OCI-LY3 (cell line): ENCODE data around the gene CCDC178.

ENCODE experiments used
- H2AFZ ChIP-seq: fragments of 200-600, 300-600 bp; shearing (Covaris generic); 2 replicates; pipeline ENCODE4 v1.6.0; 2014; ENCODE audit warnings: antibody characterized with exemption, low read depth, low read length
- H3K27ac ChIP-seq: fragments of 200-600, 300-600 bp; sonication (generic); 2 replicates; pipeline ENCODE4 v1.5.1; 2014; ENCODE audit warnings: mild to moderate bottlenecking, low read length, moderate library complexity, mixed read lengths
- H3K27me3 ChIP-seq: fragments of 200-600, 300-600 bp; sonication (generic); 2 replicates; pipeline ENCODE4 v1.6.1; 2014; ENCODE audit warnings: low read depth, low read length, mixed read lengths
- H3K36me3 ChIP-seq: fragments of 200-600, 300-600 bp; sonication (generic); replicated peaks from 2 replicates; pipeline ENCODE3; 2014; ENCODE audit warnings: low read depth, low read length, mixed read lengths
- H3K4me1 ChIP-seq: fragments of 300-600, 200-600 bp; sonication (generic); 2 replicates; pipeline ENCODE4 v1.6.1; 2014; ENCODE audit warnings: low read length, mixed read lengths
- H3K4me2 ChIP-seq: fragments of 200-600, 300-600 bp; sonication (generic); 2 replicates; pipeline ENCODE4 v1.6.1; 2014; ENCODE audit warnings: low read length, mixed read lengths
- H3K4me3 ChIP-seq: fragments of 300-600, 200-600 bp; sonication (generic); 2 replicates; pipeline ENCODE4 v1.5.1; 2014; ENCODE audit warnings: antibody characterized with exemption, mild to moderate bottlenecking, low read length, moderate library complexity
- H3K79me2 ChIP-seq: fragments of 300-600, 200-600 bp; shearing (Covaris generic); 2 replicates; pipeline ENCODE4 v1.6.1; 2014; ENCODE audit warnings: mild to moderate bottlenecking, low read length, mixed read lengths
- H3K9ac ChIP-seq: fragments of 300-600, 200-600 bp; shearing (Covaris generic); 2 replicates; pipeline ENCODE4 v1.6.0; 2014; ENCODE audit warnings: mild to moderate bottlenecking, low read length, moderate library complexity
- H3K9me3 ChIP-seq: fragments of 200-600, 300-600 bp; shearing (Covaris generic); 2 replicates; pipeline ENCODE4 v1.6.1; 2014; ENCODE audit warnings: low read length, mixed read lengths; ENCODE audit not compliant: insufficient read depth
- H4K20me1 ChIP-seq: fragments of 200-600, 300-600 bp; sonication (generic); 2 replicates; pipeline ENCODE4 v1.6.1; 2016; ENCODE audit warnings: low read length, mixed read lengths; ENCODE audit not compliant: insufficient read depth
- EZH2phosphoT487 ChIP-seq: fragments of 200-600 bp; shearing (Covaris generic); IDR thresholded peaks from 2 replicates; pipeline ENCODE4 v1.6.1; 2018; ENCODE audit warnings: antibody characterized with exemption, mixed run types, low read depth
- TF ChIP-seq, protein P1 (sequence below): fragments of 200-600, 300-600 bp; sonication (generic); IDR thresholded peaks from 2 replicates; pipeline ENCODE4 v1.5.1; 2014; ENCODE audit warnings: antibody characterized with exemption, low read length, low read depth

The CCDC178 gene

DNA sequence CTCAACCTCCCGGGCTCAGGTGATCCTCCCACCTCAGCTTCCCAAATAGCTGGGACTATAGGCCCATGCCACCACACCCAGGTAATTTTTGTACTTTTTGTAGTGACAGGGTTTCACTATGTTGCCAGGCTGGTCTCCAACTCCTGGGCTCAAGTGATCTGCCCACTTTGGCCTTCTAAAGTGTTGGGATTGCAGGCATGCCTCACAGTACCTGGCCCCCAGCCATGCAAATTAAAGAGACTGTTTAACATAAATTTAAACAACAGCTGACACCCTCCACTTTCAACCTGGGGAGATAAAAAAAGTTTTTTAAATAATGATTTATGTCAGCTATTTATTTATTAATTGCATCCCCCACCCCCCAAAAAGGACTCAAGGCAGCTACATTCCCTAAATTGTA, 234.7 kb downstream of the CCDC178 start:
- Histone ChIP-seq H3K27ac (no peak overlapping the region), H3K9ac (no peak overlapping the region), H3K4me1 (0 out of 2 replicates have a peak, but pooled peaks cover 5% of the 10 kb centered on the region), H3K36me3 (no peaks in the 10 kb centered on the region), H3K4me2 (no peak overlapping the region), H3K4me3 (no peak overlapping the region), H3K9me3 (no peaks in the 10 kb centered on the region), H3K27me3 (peaks cover 8% of the 10 kb centered on the region; the same call in 1 of the 2 replicates), H3K79me2 (no peaks in the 10 kb centered on the region), H2AFZ (no peak overlapping the region), H4K20me1 (no peaks in the 10 kb centered on the region)
- no peak for TF ChIP-seq EZH2phosphoT487
- TF ChIP-seq, protein P1, sequence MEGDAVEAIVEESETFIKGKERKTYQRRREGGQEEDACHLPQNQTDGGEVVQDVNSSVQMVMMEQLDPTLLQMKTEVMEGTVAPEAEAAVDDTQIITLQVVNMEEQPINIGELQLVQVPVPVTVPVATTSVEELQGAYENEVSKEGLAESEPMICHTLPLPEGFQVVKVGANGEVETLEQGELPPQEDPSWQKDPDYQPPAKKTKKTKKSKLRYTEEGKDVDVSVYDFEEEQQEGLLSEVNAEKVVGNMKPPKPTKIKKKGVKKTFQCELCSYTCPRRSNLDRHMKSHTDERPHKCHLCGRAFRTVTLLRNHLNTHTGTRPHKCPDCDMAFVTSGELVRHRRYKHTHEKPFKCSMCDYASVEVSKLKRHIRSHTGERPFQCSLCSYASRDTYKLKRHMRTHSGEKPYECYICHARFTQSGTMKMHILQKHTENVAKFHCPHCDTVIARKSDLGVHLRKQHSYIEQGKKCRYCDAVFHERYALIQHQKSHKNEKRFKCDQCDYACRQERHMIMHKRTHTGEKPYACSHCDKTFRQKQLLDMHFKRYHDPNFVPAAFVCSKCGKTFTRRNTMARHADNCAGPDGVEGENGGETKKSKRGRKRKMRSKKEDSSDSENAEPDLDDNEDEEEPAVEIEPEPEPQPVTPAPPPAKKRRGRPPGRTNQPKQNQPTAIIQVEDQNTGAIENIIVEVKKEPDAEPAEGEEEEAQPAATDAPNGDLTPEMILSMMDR: no peak

DNA sequence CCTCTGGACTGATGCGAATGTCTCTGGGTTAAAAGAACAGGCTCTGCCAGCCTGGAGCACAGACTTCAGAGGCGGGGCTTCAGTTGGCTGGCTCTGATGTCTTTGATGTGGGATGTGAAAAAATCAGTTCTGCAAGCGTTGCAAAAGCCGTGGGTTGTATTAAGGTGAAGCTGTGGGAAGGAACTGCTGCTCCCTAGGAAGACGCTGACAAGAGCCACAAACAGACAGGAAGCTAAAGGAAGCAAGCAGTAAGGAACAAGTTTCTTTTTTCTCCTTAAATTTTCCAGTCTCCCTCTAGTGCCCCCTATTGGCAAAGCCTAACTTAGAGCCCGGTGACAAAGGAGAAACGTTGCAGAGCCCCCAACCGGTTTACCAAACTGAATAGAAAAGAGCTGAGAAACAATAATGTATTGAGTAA, 239.0 kb downstream of the CCDC178 start:
- H3K4me1 ChIP-seq: no peaks in the 10 kb centered on the region
- H3K4me3 ChIP-seq: peak overlapping the region; percentile 41
- H2AFZ ChIP-seq: peak overlapping the region; percentile 72; the same call in 1 of the 2 replicates
- peak overlapping the region; percentile 40 for H3K4me2 ChIP-seq
- no peak overlapping the region for H3K27ac ChIP-seq
- H3K27me3 ChIP-seq: no peaks in the 10 kb centered on the region
- H3K9ac ChIP-seq: no peak overlapping the region
- H3K79me2 ChIP-seq: no peaks in the 10 kb centered on the region
- TF ChIP-seq, protein P1: peak; percentile 56
- TF ChIP-seq EZH2phosphoT487: no peak
- H3K36me3 ChIP-seq: no peaks in the 10 kb centered on the region
- no peaks in the 10 kb centered on the region for H3K9me3 ChIP-seq
- no peaks in the 10 kb centered on the region for H4K20me1 ChIP-seq

DNA sequence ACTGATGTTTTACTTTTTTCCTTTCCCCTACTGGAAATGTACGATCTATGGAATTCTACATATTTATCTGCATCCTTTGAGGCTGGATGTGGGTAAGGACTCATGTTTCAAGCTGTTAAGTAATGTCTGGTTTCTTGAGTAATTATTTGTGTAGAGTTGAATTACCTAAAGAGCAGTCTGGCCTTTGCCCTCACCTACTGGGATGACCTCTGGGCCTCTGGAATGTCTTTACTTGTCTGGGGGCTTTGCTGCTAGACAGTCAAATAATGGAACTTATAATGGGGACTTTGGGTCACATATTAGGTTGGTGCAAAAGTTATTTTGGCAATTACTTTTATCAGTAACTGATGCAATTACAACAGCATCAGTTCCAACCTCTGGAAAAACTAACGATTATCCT, 244.7 kb downstream of the CCDC178 start:
- Histone ChIP-seq H3K4me1 (no peaks in the 10 kb centered on the region), H3K36me3 (no peaks in the 10 kb centered on the region), H3K9ac (no peak overlapping the region), H3K27me3 (no peaks in the 10 kb centered on the region), H3K4me2 (no peak overlapping the region), H3K27ac (no peak overlapping the region), H3K9me3 (no peaks in the 10 kb centered on the region), H3K4me3 (no peak overlapping the region), H3K79me2 (no peaks in the 10 kb centered on the region), H4K20me1 (no peaks in the 10 kb centered on the region), H2AFZ (no peak overlapping the region)
- TF ChIP-seq, protein P1: no peak
- no peak for TF ChIP-seq EZH2phosphoT487

DNA sequence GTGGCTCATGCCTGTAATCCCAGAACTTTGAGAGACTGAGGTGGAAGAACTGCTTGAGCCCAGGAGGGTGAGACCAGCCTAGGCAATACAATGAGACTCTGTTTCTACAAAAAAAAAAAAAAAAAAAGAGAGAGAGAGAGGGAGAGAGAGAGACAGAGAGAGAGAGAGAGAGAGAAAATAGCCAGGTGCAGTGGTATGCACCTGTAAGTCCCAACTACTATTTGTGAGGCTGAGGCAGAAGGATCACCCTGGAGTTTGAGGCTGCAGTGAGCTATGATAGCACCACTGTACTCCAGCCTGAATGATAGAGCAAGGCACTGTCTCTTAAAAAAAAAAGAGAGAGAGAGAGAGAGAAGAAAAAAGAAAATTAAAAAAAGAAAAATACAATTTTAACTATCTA, 245.7 kb downstream of the CCDC178 start:
- no peaks in the 10 kb centered on the region for H3K27me3 ChIP-seq
- H3K9ac ChIP-seq: no peak overlapping the region
- TF ChIP-seq, protein P1: no peak
- TF ChIP-seq EZH2phosphoT487: no peak
- no peak overlapping the region for H3K4me2 ChIP-seq
- no peaks in the 10 kb centered on the region for H4K20me1 ChIP-seq
- H3K36me3 ChIP-seq: no peaks in the 10 kb centered on the region
- no peaks in the 10 kb centered on the region for H3K79me2 ChIP-seq
- H2AFZ ChIP-seq: no peak overlapping the region
- no peaks in the 10 kb centered on the region for H3K9me3 ChIP-seq
- H3K27ac ChIP-seq: no peak overlapping the region
- H3K4me3 ChIP-seq: no peak overlapping the region
- no peaks in the 10 kb centered on the region for H3K4me1 ChIP-seq
